ENCODE results near the gene SAMHD1. TPM values are rescaled to one million over a fixed set of nuclear protein-coding genes. Genes with fewer than 3 reads are reported as not detected.

Gene SAMHD1
- total and polyA plus RNA-seq, 7 donors = 17.0 to 36.4 (median 26.2) TPM

GRCh38 chr20:36856691-36857635 lies 94.5 kb downstream of the SAMHD1 start:
- Histone ChIP-seq H3K27ac (no peak overlapping the region), H3K36me3 (ENCODE audit: insufficient read depth in 1 of 2, low read depth in 1 of 2) (no peaks in the 10 kb centered on the region)
- WGBS, 3 donors = 60 to 69% (median 67%) methylated on average over 17 of the region's 17 CpGs

GRCh38 chr20:36856195-36856594 lies 95.3 kb downstream of the SAMHD1 start:
- intact Hi-C loops (cut with DNase I) = no loop called here
- Histone ChIP-seq H3K27me3 (ENCODE audit: insufficient read depth in 3 of 3, low read length in 2 of 3) (peaks cover 0 to 5% (median 0%) of the 10 kb centered on the region in 3 donors), H3K27ac (peak overlapping the region; percentile 6), H3K36me3 (ENCODE audit: insufficient read depth in 1 of 2, low read depth in 1 of 2) (no peaks in the 10 kb centered on the region), H3K9me3 (no peaks in the 10 kb centered on the region), H3K4me3 (no peak overlapping the region), H3K4me1 (peaks cover 23% of the 10 kb centered on the region)
- DNase-seq = no peak
- no peak for TF ChIP-seq CTCF (IDR thresholded peaks at IDR 0.05)
- ATAC-seq = no peak
- WGBS, 3 donors = 36 to 56% (median 47%) methylated on average over 3 of the region's 3 CpGs

More at GRCh38 chr20:36856691-36857635, 94.5 kb downstream of the SAMHD1 start:
- no peak overlapping the region for H3K4me3 ChIP-seq
- no peak for DNase-seq
- intact Hi-C loops (cut with DNase I) = no loop called here
- no peak for ATAC-seq
- H3K9me3 ChIP-seq = no peaks in the 10 kb centered on the region
- TF ChIP-seq CTCF (IDR thresholded peaks at IDR 0.05) = no peak
- peaks cover 30% of the 10 kb centered on the region for H3K4me1 ChIP-seq
- peaks cover 0 to 9% (median 0%) of the 10 kb centered on the region in 3 donors for H3K27me3 ChIP-seq (ENCODE audit: insufficient read depth in 3 of 3, low read length in 2 of 3)

- WGBS, 3 donors = 50 to 67% (median 55%) methylated on average over 7 of the region's 7 CpGs
- H3K27me3 ChIP-seq (ENCODE audit: insufficient read depth in 3 of 3, low read length in 2 of 3) = peaks cover 0 to 4% (median 0%) of the 10 kb centered on the region in 3 donors
- intact Hi-C loops (cut with DNase I) = no loop called here
- H3K4me3 ChIP-seq = no peak overlapping the region
- no peaks in the 10 kb centered on the region for H3K36me3 ChIP-seq (ENCODE audit: insufficient read depth in 1 of 2, low read depth in 1 of 2)
- ATAC-seq (peak in 2 of 4 donors; percentile 23 to 41), DNase-seq (no peak)
- no peak for TF ChIP-seq CTCF (IDR thresholded peaks at IDR 0.05)
- H3K27ac ChIP-seq = no peak overlapping the region
- peaks cover 23% of the 10 kb centered on the region for H3K4me1 ChIP-seq
- no peaks in the 10 kb centered on the region for H3K9me3 ChIP-seq
Measured at GRCh38 chr20:36855241-36855657, 96.3 kb downstream of the SAMHD1 start.

GRCh38 chr20:36854348-36855240 lies 96.9 kb downstream of the SAMHD1 start:
- Histone ChIP-seq H3K36me3 (ENCODE audit: insufficient read depth in 1 of 2, low read depth in 1 of 2) (no peaks in the 10 kb centered on the region), H3K27me3 (ENCODE audit: insufficient read depth in 3 of 3, low read length in 2 of 3) (no peaks in the 10 kb centered on the region), H3K9me3 (no peaks in the 10 kb centered on the region), H3K27ac (no peak overlapping the region), H3K4me1 (peaks cover 23% of the 10 kb centered on the region), H3K4me3 (no peak overlapping the region)
- intact Hi-C loops (cut with DNase I) = no loop called here
- 79 to 85% (median 81%) methylated on average over 21 of the region's 21 CpGs for WGBS, 3 donors
- no peak for TF ChIP-seq CTCF (IDR thresholded peaks at IDR 0.05)
- peak in 1 of 2 donors; percentile 57 for DNase-seq
- peak in 1 of 4 donors; percentile 35 for ATAC-seq
